ENCODE results near the gene CD9. TPM values are rescaled to one million over a fixed set of nuclear protein-coding genes. Genes with fewer than 3 reads are reported as not detected.

CD9 gene
- total and polyA plus RNA-seq, 2 donors = 215 to 554 TPM

- no peak overlapping the region for H3K4me3 ChIP-seq (ENCODE audit: low read depth, low read length)
- 56% methylated on average over 7 of the region's 7 CpGs for WGBS
- peaks cover 1% of the 10 kb centered on the region for H3K4me1 ChIP-seq (ENCODE audit: insufficient read depth)
- H3K36me3 ChIP-seq (ENCODE audit: insufficient read depth) = no peaks in the 10 kb centered on the region
- peak overlapping the region; percentile 51 for H3K27ac ChIP-seq (ENCODE audit: low read depth)
- no peak for DNase-seq (ENCODE audit: extremely low spot score)
Observed at GRCh38 chr12:6212086-6212485, 11.9 kb downstream of the CD9 start.

GRCh38 chr12:6213969-6214368 lies 13.8 kb downstream of the CD9 start:
- Histone ChIP-seq H3K27ac (ENCODE audit: low read depth) (peak overlapping the region; percentile 42), H3K36me3 (ENCODE audit: insufficient read depth) (no peaks in the 10 kb centered on the region), H3K4me1 (ENCODE audit: insufficient read depth) (peaks cover 1% of the 10 kb centered on the region), H3K4me3 (ENCODE audit: low read depth, low read length) (no peak overlapping the region)
- no peak for DNase-seq (ENCODE audit: extremely low spot score)
- WGBS = 82% methylated on average over 6 of the region's 6 CpGs

GRCh38 chr12:6214633-6215032 lies 14.4 kb downstream of the CD9 start:
- Histone ChIP-seq H3K4me3 (ENCODE audit: low read depth, low read length) (no peak overlapping the region), H3K4me1 (ENCODE audit: insufficient read depth) (peaks cover 2% of the 10 kb centered on the region), H3K36me3 (ENCODE audit: insufficient read depth) (no peaks in the 10 kb centered on the region), H3K27ac (ENCODE audit: low read depth) (peak overlapping the region; percentile 81)
- no peak for DNase-seq (ENCODE audit: extremely low spot score)
- WGBS = 78% methylated on average over 7 of the region's 7 CpGs

- peak overlapping the region; percentile 81 for H3K27ac ChIP-seq (ENCODE audit: low read depth)
- H3K4me3 ChIP-seq (ENCODE audit: low read depth, low read length) = no peak overlapping the region
- H3K4me1 ChIP-seq (ENCODE audit: insufficient read depth) = peaks cover 1% of the 10 kb centered on the region
- 72% methylated on average over 10 of the region's 10 CpGs for WGBS
- no peaks in the 10 kb centered on the region for H3K36me3 ChIP-seq (ENCODE audit: insufficient read depth)
- DNase-seq (ENCODE audit: extremely low spot score) = no peak
Observed at GRCh38 chr12:6215120-6215807, 15.1 kb downstream of the CD9 start.

- Histone ChIP-seq H3K36me3 (ENCODE audit: insufficient read depth) (no peaks in the 10 kb centered on the region), H3K4me1 (ENCODE audit: insufficient read depth) (peaks cover 1% of the 10 kb centered on the region), H3K4me3 (ENCODE audit: low read depth, low read length) (no peak overlapping the region), H3K27ac (ENCODE audit: low read depth) (peak overlapping the region; percentile 81)
- no peak for DNase-seq (ENCODE audit: extremely low spot score)
- 34% methylated on average over 5 of the region's 5 CpGs for WGBS
Observed at GRCh38 chr12:6215932-6216494, 15.8 kb downstream of the CD9 start.

- no peak for DNase-seq (ENCODE audit: extremely low spot score)
- H3K27ac ChIP-seq (ENCODE audit: low read depth) = peak overlapping the region; percentile 81
- H3K4me1 ChIP-seq (ENCODE audit: insufficient read depth) = peaks cover 1% of the 10 kb centered on the region
- no peak overlapping the region for H3K4me3 ChIP-seq (ENCODE audit: low read depth, low read length)
- 76% methylated on average over 7 of the region's 7 CpGs for WGBS
- no peaks in the 10 kb centered on the region for H3K36me3 ChIP-seq (ENCODE audit: insufficient read depth)
Observed at GRCh38 chr12:6216581-6216980, 16.4 kb downstream of the CD9 start.

- 75% methylated on average over 6 of the region's 6 CpGs for WGBS
- no peak for DNase-seq (ENCODE audit: extremely low spot score)
- Histone ChIP-seq H3K27ac (ENCODE audit: low read depth) (peak overlapping the region; percentile 44), H3K36me3 (ENCODE audit: insufficient read depth) (no peaks in the 10 kb centered on the region), H3K4me1 (ENCODE audit: insufficient read depth) (peaks cover 1% of the 10 kb centered on the region), H3K4me3 (ENCODE audit: low read depth, low read length) (no peak overlapping the region)
Observed at GRCh38 chr12:6218347-6218925, 18.2 kb downstream of the CD9 start.

- Histone ChIP-seq H3K4me1 (ENCODE audit: insufficient read depth) (peaks cover 1% of the 10 kb centered on the region), H3K36me3 (ENCODE audit: insufficient read depth) (no peaks in the 10 kb centered on the region), H3K27ac (ENCODE audit: low read depth) (no peak overlapping the region), H3K4me3 (ENCODE audit: low read depth, low read length) (no peak overlapping the region)
- 65% methylated on average over 6 of the region's 6 CpGs for WGBS
- DNase-seq (ENCODE audit: extremely low spot score) = no peak
Observed at GRCh38 chr12:6219980-6220379, 19.8 kb downstream of the CD9 start.

- WGBS = 89% methylated on average over 9 of the region's 9 CpGs
- no peak overlapping the region for H3K27ac ChIP-seq (ENCODE audit: low read depth)
- peaks cover 1% of the 10 kb centered on the region for H3K4me1 ChIP-seq (ENCODE audit: insufficient read depth)
- no peaks in the 10 kb centered on the region for H3K36me3 ChIP-seq (ENCODE audit: insufficient read depth)
- H3K4me3 ChIP-seq (ENCODE audit: low read depth, low read length) = no peak overlapping the region
- no peak for DNase-seq (ENCODE audit: extremely low spot score)
Observed at GRCh38 chr12:6221146-6221545, 20.9 kb downstream of the CD9 start.

- DNase-seq (ENCODE audit: extremely low spot score) = no peak
- no peaks in the 10 kb centered on the region for H3K36me3 ChIP-seq (ENCODE audit: insufficient read depth)
- H3K27ac ChIP-seq (ENCODE audit: low read depth) = peak overlapping the region; percentile 26
- H3K4me1 ChIP-seq (ENCODE audit: insufficient read depth) = peaks cover 1% of the 10 kb centered on the region
- no peak overlapping the region for H3K4me3 ChIP-seq (ENCODE audit: low read depth, low read length)
- 46% methylated on average over 12 of the region's 12 CpGs for WGBS
Observed at GRCh38 chr12:6222078-6222654, 22.0 kb downstream of the CD9 start.

- H3K36me3 ChIP-seq (ENCODE audit: insufficient read depth) = no peaks in the 10 kb centered on the region
- H3K4me1 ChIP-seq (ENCODE audit: insufficient read depth) = peaks cover 9% of the 10 kb centered on the region
- DNase-seq (ENCODE audit: extremely low spot score) = no peak
- peak overlapping the region; percentile 3 for H3K27ac ChIP-seq (ENCODE audit: low read depth)
- no peak overlapping the region for H3K4me3 ChIP-seq (ENCODE audit: low read depth, low read length)
- 80% methylated on average over 10 of the region's 10 CpGs for WGBS
Observed at GRCh38 chr12:6223545-6223944, 23.3 kb downstream of the CD9 start.

- no peak overlapping the region for H3K4me3 ChIP-seq (ENCODE audit: low read depth, low read length)
- H3K27ac ChIP-seq (ENCODE audit: low read depth) = peak overlapping the region; percentile 40
- H3K4me1 ChIP-seq (ENCODE audit: insufficient read depth) = peaks cover 8% of the 10 kb centered on the region
- 54% methylated on average over 10 of the region's 10 CpGs for WGBS
- no peaks in the 10 kb centered on the region for H3K36me3 ChIP-seq (ENCODE audit: insufficient read depth)
- DNase-seq (ENCODE audit: extremely low spot score) = no peak
Observed at GRCh38 chr12:6224550-6224949, 24.4 kb downstream of the CD9 start.

- Histone ChIP-seq H3K36me3 (ENCODE audit: insufficient read depth) (no peaks in the 10 kb centered on the region), H3K4me1 (ENCODE audit: insufficient read depth) (peaks cover 8% of the 10 kb centered on the region), H3K4me3 (ENCODE audit: low read depth, low read length) (no peak overlapping the region), H3K27ac (ENCODE audit: low read depth) (peak overlapping the region; percentile 91)
- WGBS = 46% methylated on average over 5 of the region's 5 CpGs
- DNase-seq (ENCODE audit: extremely low spot score) = no peak
Observed at GRCh38 chr12:6225630-6226001, 25.4 kb downstream of the CD9 start.
